Activated naive CD8-positive, alpha-beta T cell treated with anti-CD3 and anti-CD28 coated beads, Interleukin-2, amount 50 U/mL, for 16 hours (primary cell): Measurements from ENCODE around the gene TMEM259.

Experiments used
- DNase-seq: peaks from one replicate; pipeline ENCODE4 v3.0.0-alpha.2; 2020; ENCODE audit warnings: low read depth, low spot score

TMEM259 gene

DNA sequence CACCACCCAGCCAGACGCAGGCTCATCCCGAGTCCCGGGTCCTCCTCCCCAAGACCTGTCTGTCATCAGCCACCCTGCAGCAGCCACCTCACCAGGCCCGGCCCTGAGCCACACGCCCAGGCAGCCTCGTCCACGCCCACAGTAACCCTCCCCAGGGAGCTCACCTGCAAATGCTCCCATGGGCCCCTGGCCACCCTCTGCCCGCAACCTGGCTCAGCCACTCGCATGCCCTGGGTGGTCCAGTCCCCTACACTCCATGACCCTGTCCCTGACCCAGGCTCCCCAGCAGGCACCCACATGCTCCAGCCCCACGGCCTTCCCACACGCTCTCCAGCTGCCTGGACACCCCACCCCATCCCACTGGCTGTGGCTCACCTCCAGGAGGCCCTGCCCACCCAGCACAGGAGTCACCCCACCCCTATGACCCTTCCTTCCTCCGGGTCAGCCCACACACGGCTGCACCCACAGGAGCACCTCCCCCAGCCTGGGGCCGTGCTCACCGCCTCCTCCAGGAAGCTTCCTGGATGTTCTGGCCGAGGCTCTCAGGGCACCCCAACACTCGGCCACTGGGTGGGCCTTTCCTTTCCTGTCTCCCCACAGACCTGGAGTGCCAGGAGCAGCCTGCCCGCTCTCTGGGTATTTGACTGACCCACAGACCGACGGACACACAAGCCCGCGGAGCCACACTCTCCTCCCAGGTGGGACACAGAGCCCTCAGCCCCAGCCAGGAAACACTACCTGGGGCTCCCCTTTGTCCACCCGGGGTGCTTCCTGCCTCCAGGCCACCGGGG lies 3.6 kb downstream of the TMEM259 start:
- no peak for DNase-seq

GRCh38 chr19:1016647-1017114 lies 4.2 kb downstream of the TMEM259 start:
- no peak for DNase-seq

DNA sequence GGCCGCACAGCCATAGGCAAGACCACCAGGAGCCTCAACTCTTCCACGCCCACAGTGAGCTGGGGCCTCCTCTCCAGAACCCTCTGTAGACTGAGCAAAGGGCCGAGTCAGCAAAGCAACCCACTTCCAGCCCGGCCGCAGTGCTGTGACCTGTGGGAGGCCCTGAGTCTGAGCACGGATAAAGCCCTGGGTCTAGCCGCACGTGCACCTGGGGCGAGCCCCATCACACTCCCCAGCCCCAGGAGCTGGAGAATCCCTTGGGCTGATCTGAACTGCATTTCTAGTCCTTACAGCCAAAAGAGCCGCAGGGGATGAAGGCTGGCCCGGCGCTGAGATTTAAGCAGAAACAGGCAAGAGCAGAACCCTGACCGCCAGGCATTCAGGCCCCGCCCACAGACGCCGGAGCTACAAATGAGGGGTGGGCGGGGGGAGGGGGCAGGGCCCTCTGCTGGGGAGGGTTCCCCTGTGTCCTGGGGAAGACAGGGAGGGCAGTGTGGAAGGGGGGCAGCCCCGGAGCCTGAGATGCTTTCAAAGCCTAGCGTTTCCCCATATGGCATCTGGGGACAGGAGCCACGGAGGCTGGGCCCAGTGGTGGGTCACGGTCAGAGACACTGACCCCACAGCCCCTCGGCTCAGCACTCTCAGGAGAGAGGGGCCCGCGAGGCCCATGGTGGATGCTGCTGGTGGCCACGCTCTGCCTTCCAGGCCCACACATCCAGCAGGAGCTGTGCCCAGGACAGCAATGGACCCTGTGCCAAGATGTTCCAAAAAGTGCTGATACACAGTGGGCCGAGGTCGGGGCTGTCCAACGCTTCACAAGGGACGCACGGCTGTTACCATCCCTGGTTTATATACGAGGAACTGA lies 4.9 kb downstream of the TMEM259 start:
- no peak for DNase-seq

DNA sequence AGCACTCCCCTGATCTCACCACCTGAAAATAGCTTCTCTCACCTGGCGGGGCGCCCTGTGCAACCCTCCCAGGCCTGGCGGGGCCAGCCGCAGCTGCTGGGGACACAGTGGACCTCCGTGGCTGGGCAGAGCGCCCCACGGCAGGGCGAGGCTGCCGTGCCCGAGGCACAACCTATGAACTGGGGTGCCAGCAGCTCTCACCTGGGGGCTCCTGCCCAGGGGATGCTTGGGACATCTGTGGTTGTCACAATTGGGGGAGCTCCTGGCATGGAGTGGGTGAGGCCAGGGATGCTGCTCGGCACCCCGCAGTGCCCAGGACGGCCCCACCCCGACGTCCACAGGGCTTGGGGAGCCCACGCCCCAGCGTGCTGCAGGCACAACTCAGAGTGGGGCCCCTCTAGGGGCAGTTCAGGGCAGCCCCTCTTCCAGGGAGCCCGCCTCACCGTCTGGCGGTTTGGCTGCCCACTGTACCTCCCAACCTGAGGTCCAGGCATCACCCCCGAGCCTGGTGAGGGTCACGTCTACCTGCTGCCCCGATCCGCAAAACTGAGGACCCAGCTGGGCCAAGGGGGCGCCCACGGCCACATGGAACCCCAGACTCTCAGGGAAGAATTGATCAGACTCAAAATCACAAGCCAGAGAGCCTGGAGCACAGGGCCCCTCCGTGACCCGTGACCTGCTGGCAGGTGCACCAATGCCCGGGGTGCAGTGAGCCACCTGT lies 5.7 kb downstream of the TMEM259 start:
- no peak for DNase-seq

DNA sequence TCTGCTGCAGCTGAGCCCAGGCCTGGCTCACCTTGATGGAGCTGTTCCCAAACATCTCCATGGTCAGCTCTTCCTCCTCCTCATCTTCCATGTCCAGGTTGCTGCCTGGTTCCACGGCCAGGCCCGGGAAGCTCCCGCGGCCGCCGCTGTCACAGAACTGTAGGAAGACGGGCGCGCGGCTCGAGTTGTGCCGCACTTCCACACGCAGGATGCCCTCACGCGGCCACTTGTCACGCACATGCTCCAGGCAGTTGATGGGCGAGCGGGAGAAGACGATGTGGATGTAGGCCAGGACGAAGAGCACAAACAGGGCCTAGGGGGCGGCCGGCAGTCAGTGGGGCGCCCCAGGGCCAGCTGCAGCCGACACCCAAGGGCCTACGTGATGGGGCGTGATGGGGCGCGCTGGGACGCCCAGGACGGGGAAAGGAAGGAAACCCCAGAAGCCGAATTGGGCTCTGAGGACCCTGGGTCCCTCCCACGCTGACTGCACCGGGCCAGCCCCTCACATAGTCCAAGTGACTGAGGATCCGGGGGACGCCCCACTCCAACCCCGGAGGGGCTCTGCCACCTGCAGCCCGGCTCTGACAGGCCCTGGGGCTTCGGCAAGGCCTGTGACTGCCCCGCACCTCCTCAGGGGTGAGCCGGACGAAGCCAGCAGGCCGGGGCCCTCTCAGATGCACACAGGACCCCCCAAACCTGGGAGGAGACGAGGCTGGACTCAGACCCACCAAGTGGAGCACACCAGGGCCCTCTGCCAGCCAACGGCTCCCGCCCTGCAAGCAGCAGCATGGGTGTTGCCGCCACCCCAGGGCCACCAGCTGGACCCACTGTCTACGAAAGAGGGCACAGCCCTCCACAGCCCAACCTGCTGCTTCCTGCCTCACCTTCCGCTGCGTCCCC lies 6.5 kb downstream of the TMEM259 start:
- no peak for DNase-seq

DNA sequence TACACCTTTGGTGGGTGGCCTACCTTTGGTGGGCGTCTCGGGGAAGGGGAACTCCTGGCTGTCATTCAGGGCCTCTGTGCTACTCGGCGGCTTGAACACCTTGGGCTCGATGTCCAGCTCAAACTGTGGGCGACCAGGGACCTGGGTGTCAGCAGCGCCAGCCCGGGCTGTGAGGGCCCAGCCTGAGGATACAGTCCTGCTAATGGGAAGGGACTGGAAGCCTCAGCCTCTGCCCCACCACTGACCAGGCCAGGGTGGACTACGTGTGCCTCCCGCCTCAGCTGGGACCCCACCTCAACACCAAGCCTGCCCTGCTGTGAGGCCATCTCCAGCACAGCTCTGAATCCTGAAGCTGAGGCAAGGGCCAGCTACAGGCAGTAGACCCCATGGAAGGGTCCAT lies 7.7 kb downstream of the TMEM259 start:
- DNase-seq: no peak

DNA sequence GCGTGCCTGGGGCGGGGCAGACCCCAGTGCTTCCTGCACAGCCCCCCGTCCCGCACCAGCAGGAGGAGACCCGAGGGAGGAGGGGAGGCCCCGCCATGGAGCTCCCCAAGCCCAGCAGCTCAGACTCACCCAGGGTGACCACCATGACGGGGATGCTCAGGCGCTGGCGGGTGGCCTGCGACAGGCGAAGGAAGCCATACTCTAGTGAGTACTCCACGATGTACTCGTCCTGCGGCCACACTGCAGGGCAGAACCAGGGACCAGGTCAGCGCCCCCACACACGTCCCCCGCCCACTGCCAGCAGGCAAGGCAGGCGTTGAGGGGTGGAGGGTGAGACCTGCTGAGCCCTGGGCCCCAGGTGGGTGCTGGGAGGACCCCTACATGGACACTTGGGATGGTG lies 8.6 kb downstream of the TMEM259 start:
- no peak for DNase-seq

DNA sequence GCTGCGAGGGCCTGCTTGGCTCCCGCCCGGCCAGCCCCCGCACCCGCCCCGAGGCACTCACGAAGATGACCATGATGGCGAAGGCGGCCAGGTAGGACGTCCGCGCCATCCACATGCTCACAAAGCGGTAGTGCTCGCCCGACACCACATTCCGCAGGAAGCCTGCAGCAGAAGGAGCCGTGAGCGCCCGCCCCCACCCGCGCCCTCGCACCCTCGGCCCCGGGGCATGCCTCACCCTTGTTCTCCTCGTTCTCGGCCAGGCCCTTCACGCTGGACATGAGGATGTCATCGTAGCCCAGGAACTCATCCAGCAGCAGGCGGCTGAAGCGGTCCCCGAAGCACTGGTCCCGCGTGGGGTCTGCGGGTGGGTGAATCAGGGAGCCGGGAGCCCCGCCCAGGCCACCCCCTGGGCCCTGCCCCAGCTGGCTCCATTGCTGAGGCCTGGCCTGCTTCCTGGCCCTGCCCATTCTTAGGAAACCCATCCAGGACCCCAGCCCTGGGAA lies 9.0 kb downstream of the TMEM259 start:
- no peak for DNase-seq

GRCh38 chr19:1010586-1011510 lies 10.1 kb downstream of the TMEM259 start:
- no peak for DNase-seq

GRCh38 chr19:1009981-1010538 lies 10.9 kb downstream of the TMEM259 start:
- DNase-seq: no peak

- DNase-seq: no peak
Observed at GRCh38 chr19:1009041-1009980, 11.6 kb downstream of the TMEM259 start.

DNA sequence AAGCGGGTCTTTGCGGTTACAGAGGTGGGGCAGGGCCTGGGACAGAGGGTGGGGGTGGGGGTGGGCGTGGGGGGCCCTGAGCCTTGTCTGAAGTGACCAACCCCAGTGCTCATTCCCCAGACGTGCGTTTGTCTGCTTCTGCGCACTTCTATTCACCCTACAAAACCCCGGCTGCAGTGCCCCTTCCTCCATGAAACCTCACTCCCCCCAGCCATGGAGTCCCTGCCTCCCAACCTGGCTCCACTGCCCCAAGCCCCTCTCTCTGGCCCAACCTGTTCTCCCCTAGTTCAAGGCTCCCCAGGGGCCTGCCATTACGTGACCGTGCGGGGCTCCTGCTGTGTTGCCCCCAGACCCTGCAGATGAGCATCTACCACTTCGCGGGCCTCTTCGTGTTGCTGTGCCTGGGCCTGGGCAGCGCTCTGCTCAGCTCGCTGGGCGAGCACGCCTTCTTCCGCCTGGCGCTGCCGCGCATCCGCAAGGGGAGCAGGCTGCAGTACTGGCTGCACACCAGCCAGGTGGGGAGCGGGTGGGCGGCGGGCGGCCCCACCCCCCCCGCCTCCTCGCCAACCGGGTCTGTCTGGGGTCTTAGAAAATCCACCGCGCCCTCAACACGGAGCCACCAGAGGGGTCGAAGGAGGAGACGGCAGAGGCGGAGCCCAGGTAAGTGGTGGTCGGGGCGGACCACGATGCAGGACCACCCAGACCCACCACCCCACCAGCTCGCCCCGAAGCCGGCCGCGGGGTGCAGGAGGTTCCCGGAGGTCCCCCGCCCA lies 12.5 kb downstream of the TMEM259 start:
- no peak for DNase-seq

DNA sequence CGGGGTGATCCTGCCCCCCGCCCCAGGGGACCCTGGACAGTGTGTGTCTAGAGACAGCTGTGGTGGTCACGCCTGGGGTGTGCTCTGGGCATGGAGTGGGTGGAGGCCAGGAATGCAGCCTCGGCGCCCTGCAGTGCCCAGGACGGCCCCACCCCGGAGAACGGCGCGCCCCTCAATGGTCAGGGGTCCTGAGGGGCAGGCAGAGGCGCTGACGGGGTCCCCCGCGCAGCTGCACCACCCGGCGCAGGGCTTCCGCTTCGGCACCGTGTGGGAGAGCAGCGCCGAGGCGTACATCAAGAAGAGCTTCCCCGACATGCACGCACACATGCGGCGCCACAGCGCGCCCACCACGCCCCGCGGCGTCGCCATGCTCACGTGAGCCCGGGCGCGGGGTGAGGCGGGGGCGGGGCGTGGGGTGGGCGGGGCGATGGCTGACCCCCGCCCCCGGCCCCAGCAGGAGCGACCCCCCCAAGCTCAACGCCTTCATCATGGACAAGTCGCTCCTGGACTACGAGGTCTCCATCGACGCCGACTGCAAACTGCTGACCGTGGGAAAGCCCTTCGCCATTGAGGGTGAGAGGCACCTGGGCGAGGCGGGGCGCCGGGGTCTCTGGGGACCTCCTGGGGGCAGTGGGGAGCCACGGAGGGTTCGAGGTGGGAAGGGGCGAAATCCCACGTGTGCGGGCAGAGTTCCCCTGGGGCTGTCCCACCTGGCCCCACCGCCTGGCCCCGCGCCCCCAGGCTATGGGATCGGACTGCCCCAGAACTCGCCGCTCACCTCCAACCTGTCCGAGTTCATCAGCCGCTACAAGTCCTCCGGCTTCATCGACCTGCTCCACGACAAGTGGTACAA lies 13.3 kb downstream of the TMEM259 start:
- no peak for DNase-seq

DNA sequence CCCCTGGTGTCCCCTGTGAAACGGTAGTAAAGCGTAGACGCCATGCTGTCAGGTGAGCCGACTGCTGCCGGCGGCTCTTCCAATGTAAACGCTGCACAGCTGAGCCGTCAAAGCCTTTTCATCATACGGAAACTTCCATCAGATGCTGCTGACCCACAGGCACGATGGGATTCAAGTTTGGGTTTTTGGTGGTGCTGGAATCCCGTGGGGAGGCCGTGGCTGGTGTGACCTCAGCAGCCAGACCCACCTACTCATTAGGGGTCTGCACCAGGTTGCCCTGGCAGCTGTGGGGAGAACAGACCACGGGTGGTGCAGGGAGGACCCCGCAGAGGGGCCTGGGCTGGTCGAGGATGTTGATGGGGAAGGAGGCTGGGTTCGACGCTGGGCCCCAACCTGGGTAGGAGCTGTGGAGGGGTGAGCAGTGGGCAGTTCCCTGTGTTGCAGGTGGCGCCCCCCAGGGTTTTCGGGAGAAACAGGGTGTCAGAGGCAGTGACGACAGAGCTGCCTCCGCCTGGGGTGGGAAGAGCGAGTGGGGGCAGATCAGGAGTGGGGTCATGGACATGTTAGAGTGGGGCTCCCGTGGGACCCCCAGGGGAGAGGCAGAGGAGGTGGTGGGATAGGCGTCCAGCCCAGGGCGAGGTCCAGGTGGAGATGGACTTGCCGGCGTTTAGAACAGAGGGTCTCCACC lies 14.1 kb downstream of the TMEM259 start:
- DNase-seq: no peak

DNA sequence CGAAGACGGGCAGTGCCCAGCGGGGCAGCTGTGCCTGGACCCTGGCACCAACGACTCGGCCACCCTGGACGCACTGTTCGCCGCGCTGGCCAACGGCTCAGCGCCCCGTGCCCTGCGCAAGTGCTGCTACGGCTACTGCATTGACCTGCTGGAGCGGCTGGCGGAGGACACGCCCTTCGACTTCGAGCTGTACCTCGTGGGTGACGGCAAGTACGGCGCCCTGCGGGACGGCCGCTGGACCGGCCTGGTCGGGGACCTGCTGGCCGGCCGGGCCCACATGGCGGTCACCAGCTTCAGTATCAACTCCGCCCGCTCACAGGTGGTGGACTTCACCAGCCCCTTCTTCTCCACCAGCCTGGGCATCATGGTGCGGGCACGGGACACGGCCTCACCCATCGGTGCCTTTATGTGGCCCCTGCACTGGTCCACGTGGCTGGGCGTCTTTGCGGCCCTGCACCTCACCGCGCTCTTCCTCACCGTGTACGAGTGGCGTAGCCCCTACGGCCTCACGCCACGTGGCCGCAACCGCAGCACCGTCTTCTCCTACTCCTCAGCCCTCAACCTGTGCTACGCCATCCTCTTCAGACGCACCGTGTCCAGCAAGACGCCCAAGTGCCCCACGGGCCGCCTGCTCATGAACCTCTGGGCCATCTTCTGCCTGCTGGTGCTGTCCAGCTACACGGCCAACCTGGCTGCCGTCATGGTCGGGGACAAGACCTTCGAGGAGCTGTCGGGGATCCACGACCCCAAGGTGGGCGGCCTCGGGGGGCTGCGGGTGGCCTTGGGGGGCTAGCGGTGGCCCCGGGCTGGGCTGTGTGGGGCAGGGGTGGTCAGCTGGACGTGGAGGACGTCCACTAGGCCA lies 15.9 kb downstream of the TMEM259 start:
- no peak for DNase-seq
